Stimulated activated CD8-positive, alpha-beta memory T cell treated with anti-CD3 and anti-CD28 coated beads, Interleukin-12 subunit alpha, Interleukin-12 subunit beta, amount 100 ng/mL, for 24 hours (primary cell): ENCODE measurements around the gene AMY2B.
"Not testable (repeated sequence)": the region's sequence is repeated elsewhere in the genome, so short reads cannot be mapped to it uniquely, and the experiment has no call there.

Experiments used
- DNase-seq: peaks from one replicate; pipeline ENCODE4 v3.0.0-alpha.2; 2020; ENCODE audit errors: extremely low read depth

AMY2B gene

GRCh38 chr1:103571289-103571688 lies at the start of gene AMY2B:
TSS of gene AMY2B (plus strand) at chr1:103571589. CDS start at chr1:103571603, 14 bp downstream.
- DNase-seq: not testable (repeated sequence)

GRCh38 chr1:103523346-103523745 lies 48.0 kb upstream of the AMY2B start:
- no peak for DNase-seq

- DNase-seq: no peak
These were observed 46.2 kb upstream of the AMY2B start for GRCh38 chr1:103525114-103525606.

- peak; percentile 67 for DNase-seq
These were observed 45.5 kb upstream of the AMY2B start, which contains the start of gene RNPC3 for GRCh38 chr1:103525607-103526507. TSS of gene RNPC3 (plus strand) at chr1:103525699. CDS start at chr1:103526071, 372 bp downstream.

GRCh38 chr1:103527331-103527730 lies 44.1 kb upstream of the AMY2B start:
- no peak for DNase-seq

- DNase-seq: peak; percentile 17
These were observed 41.6 kb upstream of the AMY2B start for GRCh38 chr1:103529746-103530145.

GRCh38 chr1:103538226-103538625 lies 33.2 kb upstream of the AMY2B start:
- DNase-seq: no peak

- DNase-seq: no peak
These were observed 30.0 kb upstream of the AMY2B start for GRCh38 chr1:103541431-103541830.

- DNase-seq: no peak
These were observed 24.9 kb upstream of the AMY2B start for GRCh38 chr1:103546496-103546895.

GRCh38 chr1:103547840-103548239 lies 23.5 kb upstream of the AMY2B start:
- DNase-seq: no peak

GRCh38 chr1:103560427-103560826 lies 11.0 kb upstream of the AMY2B start:
- DNase-seq: no peak

- DNase-seq: not testable (repeated sequence)
These were observed 10.3 kb upstream of the AMY2B start for GRCh38 chr1:103561124-103561523.

GRCh38 chr1:103561643-103562395 lies 9.6 kb upstream of the AMY2B start:
- DNase-seq: no peak

GRCh38 chr1:103563056-103563455 lies 8.3 kb upstream of the AMY2B start:
- no peak for DNase-seq

- no peak for DNase-seq
These were observed 1.9 kb upstream of the AMY2B start for GRCh38 chr1:103569493-103569892.

GRCh38 chr1:103576065-103576464 lies 4.7 kb downstream of the AMY2B start:
- DNase-seq: no peak

GRCh38 chr1:103576784-103577183 lies 5.4 kb downstream of the AMY2B start:
- DNase-seq: not testable (repeated sequence)

- DNase-seq: no peak
These were observed 11.1 kb downstream of the AMY2B start for GRCh38 chr1:103582464-103582863.

GRCh38 chr1:103583887-103584286 lies 12.5 kb downstream of the AMY2B start:
- no peak for DNase-seq

- DNase-seq: no peak
These were observed 13.1 kb downstream of the AMY2B start for GRCh38 chr1:103584537-103584936.

- not testable (repeated sequence) for DNase-seq
These were observed 31.4 kb downstream of the AMY2B start for GRCh38 chr1:103602740-103603139.

GRCh38 chr1:103616362-103616761 lies 45.0 kb downstream of the AMY2B start:
- DNase-seq: no peak
